COLO668 (cell line): Measurements from ENCODE around the gene SKIC8.
A peak's percentile ranks its signal among the peaks of the same experiment; 100 is the strongest.

Experiments
- DNase-seq: peaks from one replicate; lab custom pipeline; 2025; ENCODE audit not compliant: unreplicated experiment; lab: John Stamatoyannopoulos, UW

The SKIC8 gene

DNA sequence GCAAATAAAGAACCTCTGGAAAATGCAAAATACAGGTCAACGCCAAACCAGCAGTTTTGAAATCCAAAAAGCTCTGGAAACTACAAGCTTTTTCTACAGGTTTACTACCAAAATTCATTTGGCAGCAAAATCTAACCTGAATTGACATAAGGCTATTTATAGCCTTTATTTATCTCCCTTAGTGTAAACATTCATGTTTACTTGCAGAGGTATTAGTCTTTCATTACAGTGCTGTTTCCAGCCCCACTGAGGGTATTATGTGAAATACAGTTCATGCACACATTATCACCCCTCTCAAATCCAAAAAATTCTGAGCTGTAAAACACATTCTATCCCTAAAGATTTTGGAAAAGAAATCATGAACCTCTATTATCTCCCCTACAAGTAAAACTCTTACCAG, 7.2 kb downstream of the SKIC8 start:
- DNase-seq: no peak

DNA sequence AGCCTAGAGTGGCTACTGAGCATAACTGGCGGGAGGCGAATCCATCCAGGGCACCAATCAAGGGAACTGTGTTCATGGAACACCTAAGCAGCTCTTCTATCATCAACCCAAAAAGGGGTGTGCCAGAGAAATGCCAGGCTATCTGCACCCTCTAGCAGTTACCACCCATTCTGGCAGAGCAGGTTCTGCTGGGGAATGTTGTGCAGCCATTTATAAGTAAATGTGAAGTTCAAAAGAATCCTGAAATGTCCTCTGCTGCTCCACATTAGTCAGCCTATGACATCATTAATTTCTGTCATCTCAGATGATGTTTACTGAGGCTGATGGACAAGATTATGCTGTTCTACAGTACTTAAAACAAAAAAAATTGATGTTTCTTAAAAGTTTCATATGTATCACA, 7.7 kb downstream of the SKIC8 start:
- DNase-seq: no peak

DNA sequence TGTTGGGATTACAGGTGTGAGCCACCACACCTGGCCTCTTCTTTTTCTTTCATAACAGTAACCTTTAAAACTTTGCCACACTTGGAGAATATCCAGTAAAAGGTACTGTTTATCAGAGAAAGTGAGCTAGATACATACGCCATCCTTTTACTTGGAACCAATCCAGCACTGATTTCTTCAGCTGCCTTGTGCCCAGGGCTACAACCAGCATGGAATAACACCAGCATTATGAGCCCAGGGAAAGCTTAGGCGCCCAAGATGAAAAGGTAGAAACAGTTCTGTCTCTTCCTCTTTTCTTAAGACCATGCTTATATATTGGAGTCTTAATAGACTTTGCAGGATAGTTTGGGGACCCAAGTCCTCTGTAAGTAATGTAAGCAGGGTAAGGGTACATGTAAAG, 8.4 kb downstream of the SKIC8 start:
- no peak for DNase-seq

DNA sequence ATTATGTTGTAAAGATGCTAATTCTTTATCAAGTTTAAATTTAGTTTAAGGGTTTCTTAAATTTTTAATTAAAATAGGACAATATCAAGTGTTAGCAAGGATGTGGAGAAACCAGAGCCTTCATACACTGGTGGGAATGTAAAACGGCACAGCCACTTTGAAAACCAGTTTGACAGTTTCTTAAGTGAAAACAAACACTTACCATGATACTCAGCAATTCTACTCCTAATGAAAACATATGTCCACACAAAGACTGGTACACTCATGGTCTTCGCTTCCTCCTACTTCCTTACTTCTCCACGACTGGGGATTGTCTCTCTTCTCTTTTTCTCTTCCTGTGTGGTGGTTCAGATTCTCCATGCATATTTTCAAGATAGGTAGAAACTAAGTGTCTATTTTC, 9.2 kb downstream of the SKIC8 start:
- DNase-seq: no peak

DNA sequence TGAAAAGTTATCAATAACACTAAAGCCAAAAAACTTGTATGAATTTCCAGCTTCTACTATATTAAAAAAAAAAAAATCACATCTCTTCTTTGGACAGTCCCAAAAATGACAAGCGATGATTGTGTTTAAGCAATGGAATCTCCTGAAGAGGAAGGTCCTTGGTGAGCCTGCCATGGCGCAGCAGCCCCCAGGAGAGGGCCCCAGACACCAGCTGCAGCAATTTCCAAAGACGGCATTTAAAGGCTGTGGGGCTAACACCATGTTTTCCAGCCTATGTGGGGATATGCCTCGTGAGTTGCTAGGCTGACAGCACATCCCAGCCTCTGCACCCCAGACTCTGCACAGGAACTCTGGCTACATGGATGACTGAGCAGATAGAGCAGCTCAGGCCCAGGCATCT, 14.7 kb downstream of the SKIC8 start:
- DNase-seq: no peak

DNA sequence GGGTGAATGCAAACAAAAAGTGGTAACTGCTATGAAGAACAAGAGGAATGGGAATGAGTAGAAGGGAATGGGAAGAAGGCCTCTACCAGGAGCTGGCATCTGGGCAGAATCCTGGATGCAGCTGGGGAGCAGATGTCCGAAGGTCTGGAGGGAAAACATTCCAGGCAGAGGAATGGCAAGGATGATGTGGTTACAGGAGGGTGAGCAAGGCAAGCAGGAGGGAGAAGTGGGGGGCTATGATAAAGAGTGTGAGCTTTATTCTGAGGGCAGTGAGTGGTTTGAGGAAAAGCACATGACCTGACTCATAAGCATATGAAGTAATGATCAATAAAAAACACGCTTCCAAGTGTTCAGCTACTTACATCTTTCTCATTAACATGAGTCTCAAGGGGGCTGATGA, 17.1 kb downstream of the SKIC8 start:
- DNase-seq: no peak

DNA sequence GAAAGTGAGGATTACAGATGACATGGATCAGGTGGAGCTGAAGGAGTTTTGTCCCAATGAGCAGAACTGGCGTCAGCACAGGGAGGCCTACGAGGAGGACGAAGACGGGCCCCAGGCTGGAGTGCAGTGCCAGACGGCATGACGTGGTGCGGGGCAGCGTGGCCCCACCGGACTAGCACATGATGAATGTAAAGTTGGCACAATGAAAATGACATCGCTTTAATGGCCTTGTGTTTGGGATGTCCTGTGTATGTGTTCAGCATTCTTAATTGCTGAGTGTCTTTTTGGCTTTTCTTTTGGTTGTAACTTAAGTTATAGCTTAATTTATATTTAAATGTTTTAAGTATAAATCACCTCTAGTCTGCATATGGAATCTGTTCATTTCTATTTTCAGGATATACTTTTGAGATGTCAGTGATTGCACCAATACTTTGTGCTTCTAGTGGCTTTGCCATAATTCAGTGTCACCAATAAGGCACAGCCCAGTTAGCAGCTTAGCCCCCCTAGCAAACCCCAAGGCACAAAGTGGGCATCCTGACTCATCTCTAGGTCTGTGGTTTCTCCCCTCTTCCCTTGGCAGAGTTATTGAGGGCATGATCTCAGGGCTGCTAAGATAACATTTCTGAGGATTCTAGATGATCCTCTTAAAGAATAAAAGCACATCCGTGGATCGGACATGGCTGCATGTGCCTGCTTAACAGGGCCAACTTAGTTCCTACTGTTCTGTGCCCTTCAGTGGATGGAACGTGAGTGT, 18.9 kb downstream of the SKIC8 start:
- no peak for DNase-seq

DNA sequence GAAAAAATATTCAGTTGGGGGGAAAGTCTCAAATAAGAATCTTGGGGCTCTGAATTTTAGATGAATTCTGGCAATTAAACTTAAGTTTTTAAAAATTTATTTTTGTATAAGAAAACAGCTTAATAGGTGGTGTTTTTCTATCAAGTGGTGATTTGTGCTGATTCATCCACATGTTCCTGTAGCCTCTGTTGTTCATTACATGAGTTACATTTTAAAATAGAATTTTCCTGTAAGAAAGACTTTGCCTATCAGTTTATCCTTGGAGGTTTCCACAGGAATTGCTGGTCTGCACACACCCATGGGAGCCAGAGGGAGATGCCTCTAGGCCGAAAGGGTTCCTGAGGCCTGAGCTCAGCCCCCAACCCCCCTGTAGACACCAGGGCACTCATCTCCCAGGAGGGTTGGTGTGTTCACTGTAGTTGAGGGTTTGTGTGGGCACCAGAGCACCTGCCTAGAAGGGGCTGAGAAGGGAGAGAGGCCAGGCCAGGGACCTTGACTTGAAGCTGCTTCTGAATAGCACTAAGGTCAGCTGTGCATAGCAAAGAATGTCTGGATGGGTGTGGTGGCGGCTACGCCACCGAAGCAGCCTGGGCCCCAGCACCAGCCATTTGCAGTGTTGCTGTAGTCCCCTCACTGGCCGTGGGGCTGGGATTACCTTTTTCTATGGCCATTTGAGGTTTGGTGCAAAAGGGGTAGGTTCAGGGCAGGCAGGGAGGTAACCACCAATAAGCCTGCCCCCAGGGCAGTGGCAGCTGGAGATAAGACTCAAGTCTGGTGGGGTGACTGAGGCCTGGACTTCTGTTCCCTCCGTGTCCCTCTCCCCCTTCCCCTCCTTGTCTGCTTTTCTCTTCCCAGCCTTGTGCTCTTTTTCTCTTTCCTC, 23.1 kb downstream of the SKIC8 start:
- DNase-seq: no peak

DNA sequence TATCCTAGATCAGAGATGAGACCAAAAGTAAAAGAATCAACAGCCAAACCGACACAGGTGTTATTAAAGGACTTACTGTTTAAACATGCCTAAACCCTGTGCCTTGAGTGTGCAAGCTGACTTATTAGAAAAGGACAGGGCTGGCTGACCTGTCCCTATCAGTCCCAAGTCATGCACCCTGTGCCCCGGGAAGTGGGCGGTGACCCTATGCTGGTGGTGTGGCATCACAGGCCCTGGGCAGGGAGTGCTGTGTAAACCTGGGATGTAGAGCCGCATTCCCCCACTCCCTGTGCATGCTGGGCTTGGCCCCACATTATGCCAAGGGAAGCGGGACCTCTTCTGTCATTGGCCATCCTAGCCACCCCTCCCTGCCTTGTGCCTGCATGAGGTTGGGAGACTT, 24.4 kb downstream of the SKIC8 start:
- no peak for DNase-seq

DNA sequence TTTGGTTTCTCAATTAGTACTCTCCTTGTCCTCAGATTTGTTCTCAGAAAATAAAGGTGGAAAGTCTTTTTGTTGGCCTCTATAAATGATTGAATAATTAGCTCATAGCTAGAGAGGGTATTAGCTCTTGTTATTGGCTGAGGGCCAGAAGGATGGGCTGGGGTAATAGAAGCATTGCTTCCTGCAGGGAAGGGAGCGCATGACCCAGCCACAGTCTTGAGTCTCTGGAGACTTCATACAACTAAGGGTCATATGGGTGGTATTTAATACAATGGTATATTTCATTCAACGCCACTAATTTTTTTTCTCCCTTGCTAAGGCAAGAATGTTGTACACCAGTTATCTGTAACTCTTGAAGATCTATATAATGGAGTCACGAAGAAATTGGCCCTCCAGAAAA, 26.6 kb downstream of the SKIC8 start:
- DNase-seq: no peak

DNA sequence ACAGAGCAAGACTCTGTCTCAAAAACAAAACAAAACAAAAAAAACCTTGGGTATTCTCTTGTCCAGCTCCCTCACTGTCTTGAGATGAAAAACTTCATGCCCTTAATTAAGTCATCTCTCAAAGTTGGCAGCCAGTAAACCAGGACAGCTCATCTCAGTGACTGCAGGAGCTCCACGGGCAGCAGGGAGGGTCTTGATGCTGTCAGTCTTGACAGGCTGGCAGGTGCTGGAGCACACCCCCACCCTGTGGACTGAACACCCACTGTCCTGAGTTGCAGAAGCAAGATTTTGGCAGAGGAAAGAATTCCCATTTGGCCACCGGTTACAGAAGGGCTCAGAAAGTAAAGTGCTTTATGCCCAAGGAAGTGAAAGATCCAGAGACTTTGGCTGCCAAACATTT, 27.1 kb downstream of the SKIC8 start:
- no peak for DNase-seq

DNA sequence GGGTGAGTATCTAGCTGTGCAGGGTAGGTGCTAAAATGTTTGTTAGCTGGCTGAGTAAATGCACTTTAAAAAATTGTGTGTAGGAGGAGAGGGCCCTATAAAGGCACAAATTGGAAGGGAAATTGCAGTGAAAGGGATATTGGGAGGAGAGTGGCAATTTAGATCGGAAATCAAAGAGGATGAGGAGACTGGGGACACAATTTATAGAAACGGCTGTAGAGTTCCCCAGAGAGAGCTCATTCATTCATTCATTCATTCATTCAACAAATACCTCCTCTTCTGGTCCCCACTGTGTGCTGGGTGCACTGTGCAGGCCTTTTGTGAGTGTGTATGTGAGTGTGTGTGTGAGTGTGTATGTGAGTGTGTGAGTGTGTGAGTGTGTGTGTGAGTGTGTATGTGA, 32.6 kb downstream of the SKIC8 start:
- DNase-seq: no peak

DNA sequence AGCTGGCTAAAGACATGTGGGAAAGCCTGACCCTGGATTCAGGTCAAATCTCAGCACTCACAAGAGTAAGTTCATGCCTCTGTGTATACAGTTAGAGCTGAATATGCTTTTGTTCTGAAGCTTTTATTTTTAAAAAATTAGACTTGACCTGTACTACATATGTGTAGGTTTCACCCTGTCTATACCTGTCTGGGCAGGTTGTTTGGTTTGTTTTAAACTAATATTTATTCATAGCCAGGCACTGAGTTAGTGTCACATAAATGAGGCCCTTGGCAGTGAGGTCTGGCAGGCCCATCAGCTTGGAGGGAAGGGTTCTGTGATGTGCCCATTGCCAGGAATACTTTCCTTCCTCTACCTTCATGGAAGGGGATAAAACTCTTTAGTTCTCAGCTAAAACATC, 33.2 kb downstream of the SKIC8 start:
- peak; percentile 7 for DNase-seq

DNA sequence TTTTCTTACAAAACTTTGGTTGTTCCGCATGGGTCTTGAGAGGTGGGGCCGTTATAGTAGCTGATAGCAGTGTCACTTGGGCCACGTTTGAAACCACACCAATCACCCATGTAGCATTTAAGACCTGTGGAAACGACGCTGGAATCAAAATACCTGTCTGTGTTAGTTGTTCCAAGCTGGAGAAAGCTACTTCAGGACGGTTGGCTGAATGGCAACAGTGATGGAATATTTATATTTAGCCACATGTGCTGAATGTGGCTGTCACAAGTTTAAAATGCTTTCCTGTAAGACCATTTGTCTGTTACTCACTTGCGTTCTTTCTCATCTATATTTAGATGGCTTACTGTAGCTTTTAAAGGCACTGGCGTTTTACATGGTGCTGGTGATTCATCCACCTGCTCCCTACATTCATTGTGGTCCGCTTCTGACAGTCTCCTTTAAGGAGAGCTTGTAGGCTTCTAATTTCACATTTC, 33.6 kb downstream of the SKIC8 start:
- peak; percentile 27 for DNase-seq

DNA sequence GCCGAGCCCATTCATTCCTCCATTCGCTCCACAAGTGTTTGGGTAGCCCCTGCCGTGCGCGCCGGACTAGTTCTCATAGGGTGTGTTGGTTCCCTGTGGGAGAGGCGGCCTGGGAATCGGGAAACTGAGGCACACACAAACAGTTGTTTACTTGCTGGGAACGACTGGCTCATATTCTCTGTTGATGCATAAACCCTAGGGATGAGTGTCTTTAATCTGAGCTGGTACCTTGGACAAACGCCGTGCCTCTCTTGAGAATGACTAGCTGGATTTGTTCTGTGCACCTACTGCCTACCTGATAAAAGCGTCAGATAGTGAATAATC, 34.3 kb downstream of the SKIC8 start:
- no peak for DNase-seq

DNA sequence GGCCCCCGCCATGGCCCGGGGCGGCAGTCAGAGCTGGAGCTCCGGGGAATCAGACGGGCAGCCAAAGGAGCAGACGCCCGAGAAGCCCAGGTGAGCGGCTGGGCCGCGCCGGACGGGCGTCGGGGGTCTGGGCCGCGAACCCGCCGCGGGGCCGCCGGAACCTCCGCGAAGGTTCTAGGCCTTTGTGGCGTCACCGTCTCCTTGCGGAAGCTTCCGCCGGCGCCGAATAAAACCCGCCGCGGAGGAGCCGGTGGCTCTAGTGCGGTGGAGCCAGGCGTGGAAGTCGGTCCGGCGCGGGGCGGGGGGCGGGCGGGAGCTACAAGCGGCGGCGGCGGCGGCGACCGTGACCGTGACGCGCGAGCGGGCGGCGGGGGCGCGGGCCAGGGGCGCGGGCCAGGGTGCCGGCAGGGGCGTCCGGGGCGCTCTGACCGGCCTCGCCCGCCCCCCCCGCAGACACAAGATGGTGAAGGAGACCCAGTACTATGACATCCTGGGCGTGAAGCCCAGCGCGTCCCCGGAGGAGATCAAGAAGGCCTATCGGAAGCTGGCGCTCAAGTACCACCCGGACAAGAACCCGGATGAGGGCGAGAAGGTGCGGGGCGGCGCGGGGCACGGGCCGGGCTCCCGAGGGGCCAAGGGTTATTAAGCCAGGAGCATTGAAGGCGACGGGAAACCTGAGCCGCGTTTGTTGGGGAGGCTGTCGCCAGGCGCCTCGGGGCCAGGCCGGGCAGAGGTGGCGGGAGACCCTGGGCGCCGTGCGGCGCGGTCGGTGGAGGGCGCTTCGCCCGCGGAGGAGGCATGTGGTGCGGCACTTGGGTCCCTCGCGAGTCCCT, 34.9 kb downstream of the SKIC8 start, which contains the start of gene DNAJA4:
Gene DNAJA4 (plus strand): TSS at position 259 of the 833 bp plus-strand sequence. CDS start 202 bp downstream, at position 461.
- DNase-seq: peak; percentile 76

DNA sequence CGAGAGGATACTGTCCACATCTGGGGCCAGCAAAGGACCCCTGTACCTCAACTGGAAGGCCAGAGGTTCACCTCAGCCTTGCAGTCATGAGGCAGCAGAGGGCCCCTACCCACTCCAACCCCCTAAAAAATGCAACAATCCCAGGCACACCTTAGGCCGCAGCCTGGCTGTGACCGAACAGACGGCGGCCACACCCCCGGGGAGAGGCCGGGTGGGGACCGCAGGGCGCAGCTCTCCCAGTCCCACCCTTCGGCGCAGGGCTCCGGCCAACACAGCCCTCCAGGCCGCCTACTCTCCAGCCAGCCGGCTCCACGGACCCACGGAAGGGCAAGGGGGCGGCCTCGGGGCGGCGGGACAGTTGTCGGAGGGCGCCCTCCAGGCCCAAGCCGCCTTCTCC, 35.5 kb downstream of the SKIC8 start:
- DNase-seq: no peak

DNA sequence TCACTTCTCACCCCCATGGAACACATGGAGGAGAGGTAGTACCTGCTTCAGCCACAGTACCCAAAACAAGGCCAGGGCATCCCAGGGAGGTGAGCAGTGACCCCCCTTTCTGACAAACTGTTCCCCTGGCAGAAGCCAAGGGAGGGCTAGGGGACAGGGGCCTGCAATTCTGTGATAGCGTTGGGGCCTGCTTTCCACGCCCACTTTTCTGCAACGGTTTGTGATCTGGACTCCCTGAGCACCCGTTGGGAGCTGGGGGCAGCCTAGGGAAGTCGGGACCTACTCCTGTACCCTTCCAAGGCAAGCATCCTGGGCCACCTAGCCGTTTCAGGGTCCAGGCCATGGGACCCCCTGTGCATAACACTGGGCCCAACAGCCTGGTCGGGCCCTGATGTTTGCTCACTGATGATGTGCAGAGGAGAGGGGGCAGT, 36.0 kb downstream of the SKIC8 start:
- DNase-seq: no peak

DNA sequence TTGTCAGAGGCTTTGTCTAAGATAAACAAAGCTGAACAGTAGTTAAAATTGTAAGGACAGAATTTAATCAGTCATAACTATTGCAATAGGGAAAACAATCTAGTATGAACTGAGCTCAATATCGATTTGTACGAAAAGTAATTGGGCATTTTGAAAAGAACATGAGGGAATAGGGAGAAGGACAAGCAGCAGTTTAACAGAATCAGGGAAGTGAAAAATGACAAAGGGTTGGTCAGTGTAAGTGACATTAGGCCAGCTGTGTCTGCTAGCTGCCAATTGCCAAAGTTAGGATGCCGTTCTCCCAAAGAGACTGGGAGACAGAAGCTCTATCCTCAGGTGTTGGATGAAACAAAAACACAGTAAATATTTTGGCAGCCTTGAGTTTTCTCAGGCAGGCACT, 38.3 kb downstream of the SKIC8 start:
- DNase-seq: no peak

DNA sequence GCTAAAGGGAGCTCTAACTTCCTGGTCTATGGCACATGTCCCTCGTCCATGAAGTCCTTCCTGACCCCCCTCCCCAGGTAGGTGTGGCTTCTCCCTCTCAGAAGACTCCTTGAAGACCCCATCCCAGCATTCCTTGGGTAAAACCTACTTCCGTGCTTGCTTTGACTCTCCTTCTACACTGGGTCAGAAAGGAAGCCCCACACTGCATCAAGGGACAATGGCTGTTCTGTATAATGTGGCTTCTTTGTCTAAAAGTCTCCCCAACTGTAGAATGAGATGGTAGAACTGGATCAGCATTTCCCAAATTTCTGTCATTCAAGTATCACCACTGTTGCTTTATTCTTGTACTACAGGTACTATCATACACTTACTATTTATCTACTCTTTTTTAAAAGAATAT, 38.9 kb downstream of the SKIC8 start:
- no peak for DNase-seq

DNA sequence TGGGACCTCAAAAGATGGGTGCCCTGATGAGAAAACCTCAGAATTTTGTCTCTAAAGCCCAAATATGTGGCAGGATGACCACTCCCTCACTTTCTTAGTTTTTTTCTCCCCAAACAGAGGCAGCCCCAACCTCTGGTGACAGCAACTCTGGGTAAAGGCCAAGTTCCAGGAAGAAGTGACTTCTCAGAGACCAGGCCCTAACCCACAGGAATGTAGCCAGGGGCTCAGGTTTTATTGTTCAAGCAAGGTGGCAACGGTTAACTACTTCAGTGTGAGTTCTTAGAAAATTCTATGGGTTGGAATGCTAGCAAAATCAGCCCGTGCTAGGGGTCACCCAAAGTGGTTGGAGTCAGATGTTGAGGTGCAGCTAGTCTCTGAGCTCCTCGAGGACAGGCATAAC, 40.2 kb downstream of the SKIC8 start:
- no peak for DNase-seq
